HG03565 (cell line): ENCODE data around the gene RSPH3.
"Not testable (repeated sequence)": the region's sequence is repeated elsewhere in the genome, so short reads cannot be mapped to it uniquely, and the experiment has no call there.

Experiments used
- ATAC-seq: cut with Tn5 transposase; IDR thresholded peaks from one replicate; pipeline ENCODE4 v1.9.1; 2021; ENCODE audit warnings: mild to moderate bottlenecking, moderate library complexity; ENCODE audit not compliant: unreplicated experiment

Gene RSPH3

GRCh38 chr6:158977382-158977781, 22.6 kb downstream of the RSPH3 start:
- ATAC-seq: no peak

- no peak for ATAC-seq
Observed at GRCh38 chr6:158972241-158973233, 27.5 kb downstream of the RSPH3 start.

DNA sequence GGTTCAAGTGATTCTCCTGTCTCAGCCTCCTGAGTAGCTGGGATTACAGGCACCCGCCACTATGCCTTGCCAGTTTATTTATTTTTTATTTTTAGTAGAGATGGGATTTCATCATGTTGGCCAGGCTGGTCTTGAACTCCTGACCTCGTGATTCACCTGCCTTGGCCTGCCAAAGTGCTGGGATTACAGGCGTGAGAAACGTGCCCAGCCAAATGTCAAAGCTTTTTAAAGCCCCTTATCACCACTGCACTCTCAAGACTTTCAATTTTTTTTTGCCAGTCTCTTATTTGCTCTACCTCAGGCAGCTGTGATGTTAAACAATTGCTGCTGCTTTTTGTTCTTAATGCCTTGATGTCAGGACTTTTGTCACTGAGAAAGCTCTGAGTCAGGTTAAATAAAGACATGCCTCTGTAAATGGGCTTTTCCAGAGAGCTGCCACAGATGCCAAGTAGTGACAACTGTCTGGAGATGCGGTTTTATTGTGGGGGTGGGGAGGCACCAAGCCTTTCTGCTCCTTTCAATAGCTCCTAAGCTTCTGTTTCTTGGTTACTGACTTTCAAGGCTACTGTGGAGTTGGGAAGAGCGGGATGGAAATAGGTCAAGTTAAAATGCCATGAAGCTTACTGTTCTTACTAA, 29.2 kb downstream of the RSPH3 start:
- ATAC-seq: no peak

- ATAC-seq: no peak
Observed at GRCh38 chr6:158969148-158969547, 30.9 kb downstream of the RSPH3 start.

DNA sequence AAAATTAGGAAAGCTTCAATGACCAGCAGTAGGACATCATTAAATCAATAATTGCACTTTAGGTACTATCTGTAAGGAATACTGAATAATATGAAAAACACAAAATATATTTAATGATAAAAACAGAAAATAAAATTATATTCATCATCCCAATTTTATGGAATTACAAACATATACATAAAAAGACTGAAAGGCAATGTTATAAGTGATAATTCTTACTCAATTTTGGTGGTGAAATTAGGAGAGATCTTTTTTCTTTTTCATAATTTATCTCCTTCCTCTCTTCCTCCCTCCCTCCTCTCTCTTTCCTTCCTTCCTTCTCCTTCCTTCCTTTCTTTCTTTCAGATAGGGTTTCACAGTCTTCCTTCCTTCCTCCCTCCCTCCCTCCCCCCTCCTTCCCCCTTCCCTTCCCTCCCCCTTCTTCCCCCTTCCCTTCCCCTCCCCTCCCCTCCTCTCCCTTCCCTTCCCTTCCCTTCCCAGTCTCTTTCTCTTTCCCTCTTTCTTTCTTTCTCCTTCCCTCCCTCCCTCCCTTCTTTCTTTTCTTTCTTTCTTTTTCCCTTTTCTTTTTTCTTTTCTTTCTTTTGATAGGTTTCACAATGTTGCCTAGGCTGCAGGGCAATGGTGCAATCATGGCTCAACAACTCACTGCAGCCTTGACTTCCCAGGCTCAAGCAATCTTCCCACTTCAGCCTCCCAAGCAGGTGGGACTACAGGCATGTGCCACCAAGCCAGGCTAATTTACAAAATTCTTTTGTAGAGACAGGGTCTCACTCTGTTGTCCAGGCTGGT, 36.8 kb downstream of the RSPH3 start:
- ATAC-seq: no peak

DNA sequence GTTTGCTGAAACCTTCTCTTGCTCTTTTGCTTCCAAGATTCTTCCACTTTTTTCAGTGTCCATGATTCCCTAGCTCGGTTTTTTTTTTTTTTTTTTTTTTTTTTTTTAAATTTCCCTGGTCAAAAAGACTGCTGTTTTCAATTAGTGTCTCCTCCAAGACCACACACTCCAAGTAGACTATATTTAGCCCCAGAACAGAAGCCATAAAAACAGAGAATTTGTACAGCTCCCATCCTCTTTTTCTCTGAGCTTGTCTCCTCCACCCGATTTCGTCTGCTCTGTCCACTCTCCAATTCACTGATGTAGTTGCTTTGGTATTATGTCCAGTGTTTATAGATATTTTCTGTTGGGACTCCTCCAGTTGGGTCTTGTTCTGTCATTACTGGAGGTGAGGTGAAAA, 37.6 kb downstream of the RSPH3 start:
- ATAC-seq: no peak

DNA sequence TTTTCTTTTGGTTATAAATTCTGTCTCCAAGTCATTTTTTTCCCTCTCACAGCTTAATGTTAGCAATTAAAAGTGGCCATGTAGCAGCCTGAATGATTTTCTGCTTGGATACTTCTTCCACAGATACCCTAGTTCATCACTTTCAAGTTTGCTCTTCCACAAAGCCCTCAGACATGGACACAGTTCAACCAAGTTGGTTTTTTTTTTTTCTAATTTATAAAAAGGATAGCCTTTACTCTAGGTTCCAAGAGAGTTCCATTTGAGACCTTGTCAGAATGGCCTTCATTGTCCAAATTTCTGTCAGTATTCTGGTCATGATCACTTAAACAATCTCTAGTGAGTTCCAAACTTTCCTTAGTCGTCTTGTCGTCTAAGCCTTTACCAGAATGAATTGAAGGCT, 40.0 kb downstream of the RSPH3 start:
- no peak for ATAC-seq

- ATAC-seq: no peak
Observed at GRCh38 chr6:158959552-158959951, 40.5 kb downstream of the RSPH3 start.

- ATAC-seq: no peak
Observed at GRCh38 chr6:158958504-158959386, 41.3 kb downstream of the RSPH3 start.

GRCh38 chr6:158955255-158955654, 44.7 kb downstream of the RSPH3 start:
- ATAC-seq: no peak

DNA sequence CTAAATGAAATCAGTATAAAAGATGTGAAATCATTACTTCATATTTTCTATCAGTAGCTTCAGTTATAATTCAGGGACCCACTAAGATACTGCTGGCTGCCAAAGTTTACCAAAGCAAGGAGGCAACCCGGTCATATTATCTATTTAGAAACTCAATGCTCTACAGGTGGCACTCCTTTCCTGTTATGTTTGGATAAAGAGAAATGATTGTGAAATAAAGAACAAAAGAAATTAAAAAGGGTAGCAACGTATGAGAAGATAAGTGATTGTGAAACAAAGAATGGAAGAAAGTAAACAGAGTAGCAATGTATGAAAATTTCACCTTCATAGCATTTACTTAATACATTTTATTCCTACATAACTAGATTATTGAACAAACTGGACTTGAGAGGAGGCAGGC, 45.2 kb downstream of the RSPH3 start:
- ATAC-seq: no peak

- ATAC-seq: not testable (repeated sequence)
Observed at GRCh38 chr6:158952011-158952410, 48.0 kb downstream of the RSPH3 start.

GRCh38 chr6:158951565-158951964, 48.4 kb downstream of the RSPH3 start:
- ATAC-seq: not testable (repeated sequence)

- no peak for ATAC-seq
Observed at GRCh38 chr6:158947284-158947683, 52.7 kb downstream of the RSPH3 start.

GRCh38 chr6:158943380-158944032, 56.5 kb downstream of the RSPH3 start:
- ATAC-seq: no peak

DNA sequence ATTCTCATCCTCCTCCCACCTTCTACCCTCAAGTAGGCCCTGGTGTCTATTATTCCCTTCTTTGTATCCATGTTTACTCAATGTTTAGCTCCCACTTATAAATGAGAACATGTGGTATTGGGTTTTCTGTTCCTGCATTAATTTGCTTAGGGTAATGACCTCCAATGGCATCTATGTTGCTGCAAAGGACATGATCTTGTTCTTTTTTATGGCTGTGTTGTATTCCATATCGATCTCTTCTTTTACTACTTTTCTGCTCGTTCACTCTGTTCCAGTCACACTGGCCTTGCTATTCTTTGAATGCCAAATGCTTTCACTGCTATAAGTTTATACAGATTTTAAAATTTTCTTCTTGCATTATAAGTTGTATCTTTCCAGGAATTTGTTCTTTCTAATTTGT, 57.7 kb downstream of the RSPH3 start:
- ATAC-seq: no peak

DNA sequence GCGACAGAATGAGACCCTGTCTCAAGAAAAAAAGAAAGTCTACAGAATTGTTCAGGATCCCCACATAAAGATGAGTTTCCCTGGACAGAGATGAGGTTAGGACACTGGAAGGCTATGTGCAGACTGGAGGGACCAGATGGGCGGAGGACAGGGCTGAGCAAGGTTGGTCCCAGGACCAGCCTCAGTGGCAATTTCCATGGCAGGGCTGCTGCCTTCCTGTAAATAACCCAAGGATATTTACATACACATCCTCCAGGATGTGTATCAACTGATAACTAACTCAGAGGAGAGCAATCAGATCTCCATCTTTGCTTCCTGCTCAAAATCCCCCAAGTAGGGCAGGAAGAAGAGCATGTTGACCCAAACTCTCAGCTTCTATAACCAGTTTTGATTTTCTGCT, 58.8 kb downstream of the RSPH3 start:
- no peak for ATAC-seq

DNA sequence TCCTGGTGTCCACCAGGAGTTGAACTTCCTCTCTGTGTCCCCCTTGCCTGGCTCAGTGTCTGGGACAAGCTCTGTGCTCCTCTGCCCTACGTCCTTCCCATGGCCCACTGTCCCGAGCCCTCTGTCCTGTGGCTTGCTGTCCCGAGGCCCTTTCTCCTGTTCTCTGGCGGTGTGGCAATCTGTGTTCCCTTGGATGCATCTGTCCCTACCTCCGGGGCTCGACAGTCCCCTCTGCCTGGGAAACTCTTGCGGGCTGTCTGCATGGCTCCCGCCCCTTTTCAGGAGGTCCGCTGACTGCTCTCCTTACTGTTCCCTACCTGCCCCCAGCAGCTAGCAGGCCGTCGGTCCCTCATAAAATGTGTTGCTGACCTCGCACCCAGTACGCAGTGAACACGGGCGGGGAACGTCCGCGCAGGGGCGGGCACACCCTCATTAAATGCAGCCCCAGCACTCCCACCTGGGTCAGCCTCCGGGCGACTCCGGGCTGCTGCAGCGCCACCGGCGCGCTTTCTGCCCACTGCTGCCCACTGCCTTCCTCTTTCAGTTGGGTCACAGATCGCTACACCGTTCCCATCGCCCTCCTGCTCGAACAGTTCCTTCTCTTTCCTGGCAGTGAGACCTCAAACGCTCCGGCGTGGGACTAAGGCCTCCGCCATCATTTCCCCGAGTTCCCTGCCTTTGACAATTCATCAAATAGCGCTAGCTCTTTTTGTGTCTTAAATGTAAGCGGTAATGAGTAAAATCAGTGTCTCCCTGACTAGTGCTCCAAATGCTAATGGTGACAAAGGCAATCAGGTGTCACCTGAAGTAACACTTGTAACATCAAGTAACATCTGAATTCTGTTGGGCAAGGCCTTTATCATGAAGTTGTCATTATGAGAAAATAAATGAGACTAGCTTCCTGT, 60.5 kb downstream of the RSPH3 start:
- no peak for ATAC-seq

GRCh38 chr6:158938811-158939254, 61.2 kb downstream of the RSPH3 start:
- no peak for ATAC-seq
